ENCODE measurements around the gene OR5F1.

The OR5F1 gene

DNA sequence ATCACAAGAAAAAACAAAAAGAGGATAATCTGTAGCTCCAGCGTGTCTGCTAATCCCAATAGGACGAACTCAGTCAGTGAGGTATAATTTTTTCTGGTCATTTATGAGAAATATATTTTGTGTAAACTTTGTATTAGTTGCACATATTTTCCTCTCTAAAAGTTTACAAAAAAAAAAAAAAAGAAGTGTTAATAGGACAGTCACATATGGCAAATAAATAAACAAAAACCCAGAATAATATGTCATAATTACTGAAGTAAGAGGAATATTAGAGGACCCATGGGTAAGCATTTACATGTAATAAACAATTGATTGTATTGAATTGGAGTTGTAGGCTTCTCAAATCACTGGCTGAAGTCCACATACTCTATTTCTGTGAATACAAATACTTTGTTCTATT lies at the start of gene OR5F1:
Gene OR5F1, minus strand, starts transcription at position 101 of the 400 bp plus-strand sequence. Its CDS starts 0 bp downstream, at position 101.
- DNase-seq (ENCODE audit: low spot score): no peak

DNA sequence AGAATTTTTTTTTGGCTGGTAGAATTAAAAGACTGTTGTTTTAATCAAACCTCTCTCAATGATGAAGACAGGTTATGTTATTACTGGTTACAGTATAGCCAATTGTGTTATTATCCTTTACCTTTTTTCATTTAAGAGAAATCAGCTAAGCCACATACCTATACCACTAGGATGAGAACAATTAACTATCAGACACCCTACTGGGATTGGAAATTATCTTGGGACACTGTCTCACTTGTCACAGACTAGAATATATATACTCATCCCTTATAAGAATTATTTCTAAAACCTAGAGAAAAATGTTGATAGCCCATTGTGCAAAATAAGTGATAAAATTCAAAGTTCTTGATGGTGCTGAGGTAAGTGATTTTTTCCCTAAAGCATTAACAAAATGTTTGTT lies 32.9 kb upstream of the OR5F1 start, which contains the start of gene OR5AS1:
Gene OR5AS1, plus strand, starts transcription at position 301 of the 400 bp plus-strand sequence. CDS start 2,765 bp downstream, outside the sequence.
- no peak for DNase-seq (ENCODE audit: low spot score)

DNA sequence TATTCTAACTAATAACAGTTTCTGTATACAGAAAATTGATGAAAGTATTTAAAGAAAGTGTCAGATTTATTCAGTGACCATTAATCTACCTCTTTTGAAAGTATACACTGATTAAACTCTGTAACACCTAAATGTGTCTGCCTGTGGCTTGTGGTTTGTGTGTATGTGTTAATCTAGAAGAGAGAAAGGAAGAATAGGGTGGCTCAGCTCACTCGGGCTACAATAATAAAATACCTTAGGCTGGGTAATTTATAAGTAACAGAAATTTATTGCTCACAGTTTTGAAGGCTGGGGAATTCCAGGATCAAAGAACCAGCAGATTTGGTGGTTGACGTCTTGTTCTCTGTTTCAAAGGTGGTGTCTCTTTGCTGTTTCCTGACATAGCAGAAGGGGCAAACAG lies 19.4 kb upstream of the OR5F1 start:
- no peak for DNase-seq (ENCODE audit: low spot score)

DNA sequence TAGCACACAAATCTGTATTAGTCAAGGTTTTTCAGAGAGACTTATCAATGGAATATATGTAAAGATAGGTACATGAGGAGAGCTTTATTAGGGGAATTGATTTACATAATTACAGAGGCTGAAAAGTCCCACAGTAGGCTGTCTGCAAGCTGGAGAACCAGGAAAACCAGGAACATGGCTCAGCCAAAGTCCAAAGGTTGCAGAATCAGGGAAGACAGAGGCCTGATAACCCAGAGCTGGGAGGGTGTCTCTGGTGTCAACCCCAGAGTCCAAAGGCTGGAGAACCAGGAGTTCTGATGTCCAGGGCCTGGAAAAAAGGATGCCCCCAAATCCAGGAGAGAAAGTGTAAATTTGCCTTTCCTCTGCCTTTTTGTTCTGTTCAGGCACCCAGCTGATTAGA lies 16.3 kb upstream of the OR5F1 start:
- DNase-seq (ENCODE audit: low spot score): no peak

DNA sequence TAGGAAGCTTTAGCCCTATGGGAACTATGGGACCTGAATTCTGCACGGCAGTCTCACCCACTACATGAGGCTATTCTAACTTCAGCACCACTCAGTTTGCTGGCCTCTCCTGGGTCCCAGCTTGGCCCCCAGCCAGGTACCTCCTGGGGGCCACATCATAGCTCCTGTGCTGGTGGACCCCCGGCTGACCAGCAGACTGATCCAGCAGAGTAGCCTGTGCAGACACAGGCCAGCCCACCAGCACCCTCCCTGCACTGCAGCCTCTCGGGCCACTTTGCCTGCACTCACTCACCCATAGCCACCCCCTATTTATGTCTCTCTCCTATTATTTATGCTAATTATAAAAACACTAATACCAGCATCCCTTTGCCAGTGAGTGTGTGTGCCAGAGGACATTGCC lies 23.5 kb downstream of the OR5F1 start:
- no peak for DNase-seq (ENCODE audit: low spot score)

DNA sequence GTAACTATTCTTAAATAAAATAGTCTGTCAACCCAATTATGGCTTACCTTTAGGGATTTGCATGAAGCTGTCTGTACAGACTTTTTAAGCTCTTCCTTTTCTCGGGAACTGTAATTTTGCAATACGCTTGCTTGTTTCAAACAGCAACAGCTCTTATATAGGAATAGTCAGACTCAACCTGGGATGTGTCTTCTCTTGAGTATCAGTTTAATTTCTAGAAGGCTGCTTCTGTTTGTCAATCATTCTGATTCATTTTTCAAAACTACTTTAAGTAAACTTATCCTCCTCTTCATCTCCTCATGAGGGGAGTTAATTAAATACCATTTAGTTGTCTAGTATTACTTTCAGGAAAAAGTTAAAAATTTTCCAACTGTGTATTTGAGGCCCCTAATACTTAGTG lies 24.6 kb downstream of the OR5F1 start, which contains the start of gene OR10AG1:
Gene OR10AG1, minus strand, starts transcription at position 101 of the 400 bp plus-strand sequence. Its CDS starts 38 bp downstream, at position 63.
- DNase-seq (ENCODE audit: low spot score): no peak

DNA sequence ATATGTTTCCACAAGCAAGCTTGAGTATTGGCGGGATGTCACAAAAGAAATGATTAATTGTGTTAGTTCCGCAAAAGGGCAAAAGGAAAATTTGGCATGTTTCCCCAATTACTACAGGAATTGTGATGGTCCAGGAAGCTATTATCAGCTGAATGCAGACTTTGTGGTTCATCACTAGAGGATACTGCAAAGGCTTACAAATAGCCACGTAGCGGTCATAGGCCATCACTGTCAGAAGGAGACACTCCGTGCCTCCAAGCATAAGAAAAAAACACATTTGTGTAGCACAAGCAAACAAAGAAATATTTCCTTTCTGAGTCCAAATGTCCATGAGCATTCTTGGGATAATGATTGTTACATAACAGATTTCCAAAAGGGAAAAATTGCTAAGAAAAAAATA lies 26.5 kb downstream of the OR5F1 start:
- no peak for DNase-seq (ENCODE audit: low spot score)

DNA sequence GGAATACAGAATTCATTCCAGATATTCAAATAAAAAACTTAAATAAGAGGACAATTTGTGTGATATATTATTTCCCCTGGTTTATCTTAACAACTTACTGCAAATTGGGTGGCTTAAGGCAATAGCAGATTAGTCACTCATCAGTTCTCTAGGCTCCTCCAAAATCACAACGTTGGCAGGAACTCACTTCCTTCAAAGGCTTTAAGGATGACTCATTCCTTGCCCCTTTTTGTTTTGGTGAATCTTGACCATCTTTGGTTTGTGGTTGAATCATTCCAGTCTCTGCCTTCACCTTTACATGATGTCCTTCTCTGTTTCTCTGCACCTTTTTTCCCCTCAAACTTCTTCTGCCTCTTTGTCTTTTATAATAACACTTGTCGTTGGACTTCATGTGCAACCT lies 28.0 kb downstream of the OR5F1 start:
- no peak for DNase-seq (ENCODE audit: low spot score)

DNA sequence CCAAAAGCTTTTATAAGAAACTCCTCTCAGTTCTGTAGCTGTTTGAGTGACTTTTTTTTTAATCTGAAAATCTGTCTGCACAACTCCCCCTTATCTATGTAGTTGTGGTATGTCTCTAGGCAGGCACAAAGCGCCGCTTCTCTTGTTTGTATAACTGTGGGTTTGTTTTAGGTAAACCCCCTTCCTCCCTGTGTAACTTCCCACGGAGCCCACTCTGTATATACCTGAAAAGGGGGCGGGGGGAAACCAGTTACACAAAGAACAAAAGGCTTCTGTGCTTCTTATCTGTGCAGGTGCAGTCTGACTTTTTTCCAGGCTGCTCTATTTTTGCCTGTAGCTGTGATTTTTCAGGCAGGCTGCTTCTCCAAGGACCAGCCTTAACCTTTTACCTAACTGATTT lies 37.9 kb downstream of the OR5F1 start:
- DNase-seq (ENCODE audit: low spot score): no peak

DNA sequence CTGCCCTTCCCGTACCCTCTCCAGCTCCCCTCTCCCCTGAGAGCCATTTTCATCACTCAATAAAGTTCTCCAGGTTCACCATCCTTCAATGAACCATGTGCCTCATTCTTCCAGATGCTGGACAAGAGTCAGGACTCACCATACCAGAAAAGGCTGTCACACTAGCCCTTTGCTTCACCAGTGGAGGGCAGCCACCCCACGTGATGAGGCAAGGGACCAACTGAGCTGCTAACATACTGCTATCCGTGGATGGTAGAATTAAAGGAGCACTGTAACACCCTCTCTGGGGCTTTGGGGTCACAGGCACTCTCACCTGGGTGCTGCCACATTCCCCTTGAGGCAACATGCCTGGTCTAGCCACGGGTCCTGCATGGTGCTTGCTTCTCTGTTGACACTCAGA lies 45.1 kb downstream of the OR5F1 start:
- DNase-seq (ENCODE audit: low spot score): no peak
